ENCODE measurements around the gene HENMT1.

The HENMT1 gene

DNA sequence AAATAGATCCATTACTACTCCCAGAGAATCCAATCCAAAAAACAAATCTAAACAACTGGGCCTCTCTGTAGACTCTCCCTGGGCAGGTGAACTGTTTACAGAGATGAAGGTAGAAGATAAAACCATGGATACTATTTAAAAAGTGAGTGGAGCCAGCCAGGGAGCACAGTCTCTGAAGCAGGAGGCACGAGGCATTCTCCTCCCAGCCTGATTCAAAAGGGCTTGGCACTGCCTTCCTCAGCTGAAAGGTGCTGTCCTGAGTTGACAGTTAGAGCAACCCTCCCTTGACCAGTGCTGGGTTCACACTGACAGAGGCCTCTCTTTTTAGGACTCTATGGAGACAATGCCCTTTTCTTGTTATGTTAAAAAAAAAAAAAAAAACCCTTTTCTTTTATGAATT lies 36.8 kb downstream of the HENMT1 start:
- DNase-seq, result no peak

DNA sequence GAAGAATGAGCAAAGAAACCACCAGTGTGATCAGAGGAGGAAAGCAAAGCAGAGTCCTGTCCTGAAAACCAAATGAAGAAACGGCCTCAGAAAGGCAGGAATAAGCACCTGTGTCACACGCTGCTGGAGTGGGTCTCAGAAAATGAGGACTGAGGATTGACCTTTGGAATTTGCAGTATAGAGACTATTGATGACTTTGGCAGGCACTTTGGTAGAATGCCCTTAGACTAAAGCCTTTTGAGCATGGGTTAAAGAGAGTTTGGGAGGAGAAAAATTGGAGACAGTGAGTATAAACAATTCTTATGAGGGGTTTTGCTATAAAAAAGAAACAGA lies 43.2 kb downstream of the HENMT1 start:
- no peak for DNase-seq

DNA sequence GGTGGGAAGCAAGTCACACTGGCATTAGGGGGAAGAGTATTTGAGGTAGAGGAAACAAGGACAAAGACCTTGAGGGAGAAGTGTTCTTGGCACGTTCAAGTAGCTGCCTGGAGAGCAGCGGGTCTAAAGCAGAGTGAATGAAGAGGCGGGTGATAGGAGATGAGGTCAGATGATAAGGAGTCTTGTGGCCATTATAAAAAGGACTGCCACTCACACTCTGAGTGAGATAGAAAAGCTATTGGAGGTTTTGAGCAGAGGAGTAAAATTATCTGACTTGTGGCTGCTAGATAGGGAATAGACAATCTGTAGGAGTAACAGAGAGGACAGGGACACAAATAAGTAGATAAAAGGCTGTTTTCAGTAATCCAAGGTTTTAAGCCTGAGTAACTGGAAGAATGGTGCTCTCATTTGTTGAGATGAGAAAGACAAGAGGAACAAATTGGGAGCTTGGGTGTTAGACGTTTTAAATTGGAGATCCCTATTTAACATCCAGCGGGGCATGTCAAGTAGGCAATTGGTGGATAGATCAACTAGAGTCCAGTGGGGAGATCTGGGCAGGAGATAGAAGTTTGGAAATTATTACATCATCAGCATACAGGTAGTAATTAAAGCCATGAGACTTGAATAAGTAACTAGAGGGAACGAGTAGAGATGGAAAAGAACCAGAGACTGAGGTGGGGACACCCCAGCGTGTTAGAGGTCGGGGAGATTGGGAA lies 43.7 kb downstream of the HENMT1 start:
- DNase-seq, result no peak

DNA sequence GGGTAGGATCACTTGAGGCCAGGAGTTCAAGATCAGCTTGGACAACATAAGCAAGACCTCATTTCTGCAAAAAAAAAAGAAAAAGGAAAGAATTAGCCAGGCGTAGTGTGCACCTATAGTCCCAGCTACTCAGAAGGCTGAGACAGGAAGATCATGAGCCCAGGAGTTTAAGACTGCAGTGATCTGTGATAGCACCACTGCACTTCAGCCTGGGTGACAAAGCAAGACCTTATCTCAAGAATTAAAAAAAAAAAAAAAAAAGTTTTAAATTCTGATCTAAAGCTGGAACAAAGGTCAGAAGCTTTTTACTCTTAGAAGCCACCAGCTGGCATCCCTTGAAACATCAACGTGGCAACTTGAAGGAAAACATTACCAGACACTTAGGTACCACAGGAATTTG lies 45.3 kb downstream of the HENMT1 start:
- DNase-seq, result no peak

DNA sequence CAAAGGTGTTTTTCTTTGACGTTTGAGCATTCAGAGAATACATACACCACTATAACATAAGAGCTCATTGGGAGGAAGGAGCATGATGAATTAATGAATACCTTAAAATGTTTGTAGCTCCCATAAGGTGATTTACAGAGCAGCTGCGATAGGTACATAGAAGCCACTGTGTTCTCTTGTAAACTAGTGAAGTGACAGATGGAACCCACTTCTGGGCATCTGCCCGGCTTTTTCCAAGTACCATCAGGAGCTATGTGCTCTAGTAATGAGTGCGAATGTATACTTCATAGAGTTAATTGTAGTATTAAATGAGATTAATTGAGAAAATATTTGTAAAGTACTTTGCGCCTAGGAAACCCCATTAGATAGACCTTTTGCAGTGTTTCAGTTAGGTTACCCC lies 48.4 kb downstream of the HENMT1 start:
- no peak for DNase-seq

DNA sequence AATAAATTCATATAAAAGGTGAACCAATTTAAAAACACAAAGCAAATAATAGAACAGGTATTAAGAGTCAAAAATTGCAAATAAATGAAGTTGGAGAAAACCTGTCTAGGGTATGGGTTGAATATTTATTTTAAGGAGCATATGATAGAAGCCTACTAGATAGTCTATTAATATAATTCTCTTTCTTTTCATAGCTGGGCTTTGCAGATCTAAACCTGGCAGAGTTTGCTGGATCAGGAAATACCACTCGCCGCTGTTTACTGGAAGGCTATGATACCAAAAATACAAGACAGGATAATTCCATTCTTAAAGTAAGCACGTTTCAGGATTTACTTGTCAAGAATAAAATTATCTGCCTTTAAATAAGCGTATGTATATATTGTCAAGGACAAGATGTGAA lies 48.9 kb downstream of the HENMT1 start:
- DNase-seq, result no peak

DNA sequence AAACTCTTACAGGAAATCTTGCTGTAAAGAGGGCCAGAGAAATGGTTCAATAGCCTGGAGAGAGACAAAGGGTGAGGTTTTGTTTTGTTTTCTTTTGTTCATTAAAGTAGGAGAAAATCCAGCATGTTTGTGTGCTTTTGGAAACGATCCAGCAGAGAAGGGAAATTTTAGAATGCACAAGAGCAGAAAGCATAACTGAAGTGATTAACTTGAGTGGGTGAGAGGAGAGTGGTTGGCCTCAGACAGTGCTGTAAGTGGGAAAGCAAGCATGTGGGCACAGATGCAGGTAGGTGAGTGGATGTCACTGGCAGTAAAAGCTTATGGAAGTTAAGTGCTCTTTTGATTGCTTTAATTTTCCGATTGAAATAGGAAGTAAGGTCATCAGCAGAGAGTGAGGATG lies 50.8 kb downstream of the HENMT1 start:
- no peak for DNase-seq

DNA sequence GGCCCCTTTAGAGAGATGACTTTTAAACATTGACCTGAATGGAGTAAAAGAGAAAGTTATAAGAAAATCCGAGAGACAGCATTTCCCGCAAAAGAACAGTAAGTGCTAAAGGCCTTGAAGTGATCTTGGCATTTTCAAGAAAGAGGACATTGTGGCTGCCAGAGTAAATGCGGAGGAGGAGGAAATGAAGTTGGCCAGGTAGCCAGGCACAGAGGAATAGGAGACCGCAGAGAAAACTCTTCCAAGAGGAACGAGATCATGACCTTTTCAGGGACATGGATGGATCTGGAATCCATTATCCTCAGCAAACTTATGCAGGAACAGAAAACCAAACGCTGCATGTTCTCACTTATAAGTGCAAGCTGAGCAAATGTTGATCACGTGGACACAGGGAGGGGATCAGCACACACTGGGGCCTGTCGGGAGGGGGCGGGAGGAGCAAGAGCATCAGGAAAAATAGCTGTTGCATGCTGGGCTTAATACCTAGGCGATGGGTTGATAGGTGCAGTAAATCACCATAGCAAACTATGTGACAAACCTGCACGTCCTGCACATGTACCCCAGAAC lies 51.3 kb downstream of the HENMT1 start:
- DNase-seq, result no peak

DNA sequence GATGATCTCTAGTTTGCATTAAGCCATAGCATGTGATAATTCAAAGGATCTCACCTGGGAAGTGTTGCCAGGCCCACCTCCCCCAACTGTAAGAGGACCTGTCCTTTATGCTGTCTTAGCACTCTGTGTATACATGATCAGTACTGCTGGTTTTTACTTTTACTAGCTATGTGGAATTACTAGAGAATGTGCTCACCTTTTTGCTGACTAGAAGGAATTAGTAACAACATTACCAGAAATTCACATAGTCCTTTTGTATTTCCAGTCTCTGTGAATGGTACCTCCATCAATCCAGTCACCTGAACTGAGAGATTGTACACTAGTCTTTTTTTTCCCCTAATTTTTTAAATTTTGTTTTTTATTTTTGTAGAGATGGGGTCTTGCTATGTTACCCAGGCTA lies 54.4 kb downstream of the HENMT1 start:
- DNase-seq, result no peak

DNA sequence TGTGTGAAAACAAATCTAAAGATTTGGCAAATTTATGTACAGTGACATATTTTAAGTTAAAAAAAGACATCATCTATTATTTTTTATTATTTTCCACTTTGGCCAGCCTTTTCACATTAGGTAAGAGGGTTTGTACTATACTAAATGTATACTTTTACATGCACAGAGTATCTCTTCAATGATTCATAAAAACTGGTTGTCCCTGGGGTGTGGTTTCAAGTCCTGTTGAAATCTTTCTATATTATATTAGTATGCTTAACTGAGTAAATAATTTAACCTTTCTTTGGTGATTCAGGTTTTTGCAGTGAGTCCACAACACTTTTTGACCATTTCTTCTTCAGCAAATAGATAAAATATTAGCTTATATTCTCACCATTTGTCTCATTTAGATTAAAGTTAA lies 55.3 kb downstream of the HENMT1 start:
- no peak for DNase-seq

DNA sequence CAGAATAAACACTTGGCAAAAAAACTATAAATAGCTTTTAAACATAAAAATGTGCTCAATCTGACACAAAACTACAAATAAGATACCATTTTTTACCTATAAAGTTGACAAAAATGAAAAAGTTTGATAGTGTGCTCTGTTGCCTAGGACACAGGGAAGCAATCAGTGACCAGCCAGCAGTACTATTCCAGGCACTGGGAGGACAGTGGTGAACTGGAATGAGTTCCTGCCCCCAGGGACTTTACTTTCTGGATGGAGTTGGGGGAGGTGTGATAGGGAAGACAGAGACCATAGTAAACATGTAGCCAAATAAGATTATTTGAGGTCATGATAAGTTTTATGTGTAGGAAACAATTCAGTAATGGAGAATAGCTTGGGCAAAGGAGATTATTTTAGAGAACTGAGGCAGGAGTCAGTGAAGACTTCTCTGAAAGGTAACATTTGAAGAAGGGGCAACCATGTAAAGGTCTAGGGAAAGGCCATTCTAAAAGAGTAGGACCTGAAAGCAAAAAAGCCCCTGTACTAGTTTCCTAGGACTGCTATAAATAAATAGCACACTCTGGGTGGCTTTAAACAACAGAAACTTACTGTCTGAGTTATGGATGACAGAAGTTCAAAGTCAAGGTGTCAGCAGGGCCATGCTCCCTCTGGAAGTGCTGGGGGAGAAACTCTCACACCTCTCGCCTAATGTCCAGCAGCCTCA lies 59.0 kb downstream of the HENMT1 start:
- DNase-seq, result no peak

DNA sequence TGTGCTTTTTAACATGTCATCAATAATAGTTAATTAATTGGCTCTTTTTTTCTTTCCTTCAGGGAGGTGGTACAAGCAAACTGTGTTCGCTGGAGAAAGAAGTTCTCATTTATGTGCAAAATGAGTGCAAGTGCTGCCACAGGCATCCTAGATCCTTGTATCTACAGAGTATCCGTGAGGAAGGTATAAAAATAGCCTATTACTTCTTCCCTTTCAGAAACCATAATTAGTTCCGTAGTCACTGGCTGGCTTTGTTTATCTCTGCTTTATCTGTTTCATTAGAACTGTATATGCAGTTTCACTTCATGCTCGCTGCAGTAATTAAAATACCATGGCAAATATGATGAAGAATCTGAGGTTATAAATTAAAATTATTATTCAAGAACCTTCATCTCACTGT lies 60.4 kb downstream of the HENMT1 start:
- no peak for DNase-seq

DNA sequence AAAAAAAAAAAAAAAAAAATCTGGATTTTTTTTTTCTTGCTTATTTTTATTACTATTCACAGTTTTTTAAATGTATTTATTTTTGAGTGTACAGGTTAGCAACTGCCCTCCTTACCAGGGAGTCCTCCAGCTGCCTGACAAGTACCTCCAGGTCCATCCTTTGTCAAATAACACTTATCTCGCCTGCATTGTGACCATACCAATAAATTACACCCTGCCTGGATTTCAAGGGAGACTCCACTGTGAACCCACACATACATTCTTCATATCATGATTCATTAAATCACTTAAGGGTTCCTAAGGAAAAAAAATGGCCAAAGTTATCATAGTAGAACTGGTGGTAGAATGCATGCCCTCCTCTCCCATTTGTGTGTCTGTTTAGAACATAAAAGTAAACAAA lies 62.6 kb downstream of the HENMT1 start:
- no peak for DNase-seq

Data from stimulated activated CD4-positive, alpha-beta T cell treated with anti-CD3 and anti-CD28 coated beads, Interleukin-4, amount 100 ng/mL, for 1 hour (primary cell).